22Rv1 (cell line): ENCODE results near the gene SNED1.

Experiments used
- ZFX ChIP-seq: fragments of 450-650 bp; IDR thresholded peaks from 2 replicates; pipeline ENCODE4 v1.6.1; 2017; ENCODE audit warnings: antibody characterized with exemption, borderline replicate concordance
- TF ChIP-seq, protein P1 (sequence below): fragments of 450-650 bp; IDR thresholded peaks from 2 replicates; pipeline ENCODE4 v1.5.1; 2017; ENCODE audit warnings: mild to moderate bottlenecking

DNA sequence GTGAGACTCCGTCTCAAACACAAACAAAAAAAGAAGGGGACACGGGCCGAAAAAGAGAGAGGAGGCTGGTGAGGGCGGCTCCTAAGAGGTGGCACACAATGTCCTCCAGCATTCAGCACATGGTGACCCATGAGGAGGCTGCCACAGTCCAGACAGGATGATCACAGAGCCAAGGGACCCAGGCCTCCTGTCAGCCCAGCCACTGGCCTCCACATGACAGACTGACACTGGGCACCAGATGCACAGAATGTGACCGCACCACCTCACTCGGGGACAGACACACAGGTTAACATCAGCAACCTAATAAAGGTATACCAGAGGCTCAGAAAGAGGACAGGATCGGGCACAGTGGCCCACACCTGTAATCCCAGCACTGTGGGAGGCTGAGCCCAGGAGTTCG lies 129.8 kb downstream of the SNED1 start:
- TF ChIP-seq, protein P1, sequence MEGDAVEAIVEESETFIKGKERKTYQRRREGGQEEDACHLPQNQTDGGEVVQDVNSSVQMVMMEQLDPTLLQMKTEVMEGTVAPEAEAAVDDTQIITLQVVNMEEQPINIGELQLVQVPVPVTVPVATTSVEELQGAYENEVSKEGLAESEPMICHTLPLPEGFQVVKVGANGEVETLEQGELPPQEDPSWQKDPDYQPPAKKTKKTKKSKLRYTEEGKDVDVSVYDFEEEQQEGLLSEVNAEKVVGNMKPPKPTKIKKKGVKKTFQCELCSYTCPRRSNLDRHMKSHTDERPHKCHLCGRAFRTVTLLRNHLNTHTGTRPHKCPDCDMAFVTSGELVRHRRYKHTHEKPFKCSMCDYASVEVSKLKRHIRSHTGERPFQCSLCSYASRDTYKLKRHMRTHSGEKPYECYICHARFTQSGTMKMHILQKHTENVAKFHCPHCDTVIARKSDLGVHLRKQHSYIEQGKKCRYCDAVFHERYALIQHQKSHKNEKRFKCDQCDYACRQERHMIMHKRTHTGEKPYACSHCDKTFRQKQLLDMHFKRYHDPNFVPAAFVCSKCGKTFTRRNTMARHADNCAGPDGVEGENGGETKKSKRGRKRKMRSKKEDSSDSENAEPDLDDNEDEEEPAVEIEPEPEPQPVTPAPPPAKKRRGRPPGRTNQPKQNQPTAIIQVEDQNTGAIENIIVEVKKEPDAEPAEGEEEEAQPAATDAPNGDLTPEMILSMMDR = no peak
- no peak for TF ChIP-seq ZFX
